SK-N-SH treated with all-trans-retinoic acid at 6 μM for 48 hours (cell line): ENCODE measurements around the gene TAF4B.

Experiments used
- ARNTL ChIP-seq: fragments of 450-650 bp; formaldehyde crosslinking; IDR thresholded peaks from 2 replicates; pipeline ENCODE4 v1.5.0; 2020; ENCODE audit warnings: low read depth, mild to moderate bottlenecking, moderate library complexity, borderline replicate concordance
- CSDC2 ChIP-seq: fragments of 250-450 bp; sonication (Bioruptor Pico); IDR thresholded peaks from 2 replicates; pipeline ENCODE4 v1.5.0; 2020; ENCODE audit warnings: mild to moderate bottlenecking, moderate library complexity
- ESRRG ChIP-seq: fragments of 250-450 bp; sonication (Bioruptor Pico); IDR thresholded peaks from 2 replicates; pipeline ENCODE4 v1.6.1; 2021; ENCODE audit warnings: mild to moderate bottlenecking
- GLIS3 ChIP-seq: fragments of 250-450 bp; sonication (Bioruptor Pico); IDR thresholded peaks from 2 replicates; pipeline ENCODE4 v1.5.0; 2020; ENCODE audit warnings: mild to moderate bottlenecking, moderate library complexity
- PPARA ChIP-seq: fragments of 250-450 bp; sonication (Bioruptor Pico); IDR thresholded peaks from 2 replicates; pipeline ENCODE4 v1.5.0; 2020; ENCODE audit warnings: mild to moderate bottlenecking, borderline replicate concordance
- RARB ChIP-seq: fragments of 250-450 bp; sonication (Bioruptor Pico); IDR thresholded peaks from 2 replicates; pipeline ENCODE4 v1.8.0; 2021; ENCODE audit warnings: mild to moderate bottlenecking, moderate library complexity
- ZFP3 ChIP-seq: fragments of 250-450 bp; sonication (Bioruptor Pico); IDR thresholded peaks from 2 replicates; pipeline ENCODE4 v1.5.0; 2020; ENCODE audit warnings: mild to moderate bottlenecking, moderate library complexity
- ZFP30 ChIP-seq: fragments of 450-650 bp; formaldehyde crosslinking; IDR thresholded peaks from 2 replicates; pipeline ENCODE4 v1.5.0; 2022; ENCODE audit warnings: mild to moderate bottlenecking, moderate library complexity
- ZNF565 ChIP-seq: fragments of 450-650 bp; formaldehyde crosslinking; conservative IDR thresholded peaks from 2 replicates; pipeline ENCODE4 v1.5.0; 2020; ENCODE audit warnings: low read depth, mild to moderate bottlenecking, moderate library complexity
- TF ChIP-seq, protein P1 (sequence below): fragments of 250-450 bp; sonication (Bioruptor Pico); IDR thresholded peaks from 2 replicates; pipeline ENCODE4 v1.8.0; 2020; ENCODE audit warnings: mild to moderate bottlenecking, moderate library complexity, borderline replicate concordance
- TF ChIP-seq, protein P2 (sequence below): fragments of 250-450 bp; sonication (Bioruptor Pico); IDR thresholded peaks from 2 replicates; pipeline ENCODE4 v1.8.0; 2021; ENCODE audit warnings: low read depth, mild to moderate bottlenecking, moderate library complexity, borderline replicate concordance
- TF ChIP-seq, protein P3 (sequence below): fragments of 250-450 bp; sonication (Bioruptor Pico); IDR thresholded peaks from 2 replicates; pipeline ENCODE4 v1.5.1; 2021; ENCODE audit warnings: mild to moderate bottlenecking, moderate library complexity

DNA sequence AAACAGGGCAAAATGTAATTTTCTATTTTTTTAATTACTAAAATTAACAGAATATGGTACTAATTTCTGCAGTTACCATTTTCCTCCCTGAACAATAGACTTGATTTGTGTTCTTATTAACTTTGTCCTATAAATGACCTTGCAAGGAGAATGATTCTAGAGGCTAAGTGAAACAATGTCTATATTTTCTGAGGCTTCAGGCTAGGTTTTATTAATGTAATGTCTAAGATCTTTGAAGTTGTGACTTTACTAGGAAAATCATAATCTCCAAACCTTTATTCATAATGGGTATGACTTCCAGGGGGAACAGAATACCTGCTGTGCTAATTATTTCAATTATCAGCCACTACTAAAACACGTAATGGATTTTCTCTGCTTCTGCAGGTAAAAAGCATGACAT, 94.4 kb downstream of the TAF4B start:
- TF ChIP-seq, protein P1, sequence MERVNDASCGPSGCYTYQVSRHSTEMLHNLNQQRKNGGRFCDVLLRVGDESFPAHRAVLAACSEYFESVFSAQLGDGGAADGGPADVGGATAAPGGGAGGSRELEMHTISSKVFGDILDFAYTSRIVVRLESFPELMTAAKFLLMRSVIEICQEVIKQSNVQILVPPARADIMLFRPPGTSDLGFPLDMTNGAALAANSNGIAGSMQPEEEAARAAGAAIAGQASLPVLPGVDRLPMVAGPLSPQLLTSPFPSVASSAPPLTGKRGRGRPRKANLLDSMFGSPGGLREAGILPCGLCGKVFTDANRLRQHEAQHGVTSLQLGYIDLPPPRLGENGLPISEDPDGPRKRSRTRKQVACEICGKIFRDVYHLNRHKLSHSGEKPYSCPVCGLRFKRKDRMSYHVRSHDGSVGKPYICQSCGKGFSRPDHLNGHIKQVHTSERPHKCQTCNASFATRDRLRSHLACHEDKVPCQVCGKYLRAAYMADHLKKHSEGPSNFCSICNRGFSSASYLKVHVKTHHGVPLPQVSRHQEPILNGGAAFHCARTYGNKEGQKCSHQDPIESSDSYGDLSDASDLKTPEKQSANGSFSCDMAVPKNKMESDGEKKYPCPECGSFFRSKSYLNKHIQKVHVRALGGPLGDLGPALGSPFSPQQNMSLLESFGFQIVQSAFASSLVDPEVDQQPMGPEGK (CRISPR knock-in tag): no peak
- TF ChIP-seq ZFP3 (CRISPR knock-in tag) (no peak), GLIS3 (CRISPR knock-in tag) (no peak), PPARA (CRISPR knock-in tag) (no peak), RARB (CRISPR knock-in tag) (no peak), ZNF565 (no peak), CSDC2 (CRISPR knock-in tag) (no peak), ARNTL (no peak), ZFP30 (CRISPR knock-in tag) (no peak), ESRRG (CRISPR knock-in tag) (no peak)
- TF ChIP-seq, protein P2, sequence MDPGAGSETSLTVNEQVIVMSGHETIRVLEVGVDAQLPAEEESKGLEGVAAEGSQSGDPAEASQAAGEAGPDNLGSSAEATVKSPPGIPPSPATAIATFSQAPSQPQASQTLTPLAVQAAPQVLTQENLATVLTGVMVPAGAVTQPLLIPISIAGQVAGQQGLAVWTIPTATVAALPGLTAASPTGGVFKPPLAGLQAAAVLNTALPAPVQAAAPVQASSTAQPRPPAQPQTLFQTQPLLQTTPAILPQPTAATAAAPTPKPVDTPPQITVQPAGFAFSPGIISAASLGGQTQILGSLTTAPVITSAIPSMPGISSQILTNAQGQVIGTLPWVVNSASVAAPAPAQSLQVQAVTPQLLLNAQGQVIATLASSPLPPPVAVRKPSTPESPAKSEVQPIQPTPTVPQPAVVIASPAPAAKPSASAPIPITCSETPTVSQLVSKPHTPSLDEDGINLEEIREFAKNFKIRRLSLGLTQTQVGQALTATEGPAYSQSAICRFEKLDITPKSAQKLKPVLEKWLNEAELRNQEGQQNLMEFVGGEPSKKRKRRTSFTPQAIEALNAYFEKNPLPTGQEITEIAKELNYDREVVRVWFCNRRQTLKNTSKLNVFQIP (CRISPR knock-in tag): no peak
- TF ChIP-seq, protein P3, sequence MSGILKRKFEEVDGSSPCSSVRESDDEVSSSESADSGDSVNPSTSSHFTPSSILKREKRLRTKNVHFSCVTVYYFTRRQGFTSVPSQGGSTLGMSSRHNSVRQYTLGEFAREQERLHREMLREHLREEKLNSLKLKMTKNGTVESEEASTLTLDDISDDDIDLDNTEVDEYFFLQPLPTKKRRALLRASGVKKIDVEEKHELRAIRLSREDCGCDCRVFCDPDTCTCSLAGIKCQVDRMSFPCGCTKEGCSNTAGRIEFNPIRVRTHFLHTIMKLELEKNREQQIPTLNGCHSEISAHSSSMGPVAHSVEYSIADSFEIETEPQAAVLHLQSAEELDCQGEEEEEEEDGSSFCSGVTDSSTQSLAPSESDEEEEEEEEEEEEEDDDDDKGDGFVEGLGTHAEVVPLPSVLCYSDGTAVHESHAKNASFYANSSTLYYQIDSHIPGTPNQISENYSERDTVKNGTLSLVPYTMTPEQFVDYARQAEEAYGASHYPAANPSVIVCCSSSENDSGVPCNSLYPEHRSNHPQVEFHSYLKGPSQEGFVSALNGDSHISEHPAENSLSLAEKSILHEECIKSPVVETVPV (CRISPR knock-in tag): no peak
